K562 (cell line): ENCODE data around the gene SDC3. TPM values are rescaled to one million over a fixed set of nuclear protein-coding genes. Genes with fewer than 3 reads are reported as not detected.

Experiments
- ATAC-seq: fragments of 200-7000 bp; cut with Tn5 transposase; 3 replicates; pipeline ENCODE4 v1.9.1; 2020; ENCODE audit warnings: moderate library complexity
- BruUV-seq: library from RNA; stranded (reverse); fragments of 400-500 nt; replicated peaks from 2 replicates; lab custom pipeline; 2021; lab: Mats Ljungman, UMichigan
- CTCF ChIA-PET: fragments of 300-600 bp; formaldehyde crosslinking; extraction: SDS; loops from one replicate; lab custom pipeline; 2021; ENCODE audit warnings: low intra/inter-chr PET ratio; lab: Yijun Ruan, JAX
- POLR2A ChIA-PET: fragments of 300-600, 350-650 bp; sonication (Branson Sonifier 250); formaldehyde crosslinking; extraction: SDS; loops from one replicate; lab custom pipeline; 2021; ENCODE audit warnings: antibody characterized with exemption, inconsistent platforms; lab: Yijun Ruan, JAX
- DNase-seq, 4 experiments: peaks; one replicate each; pipeline versions ENCODE4 v3.0.0 to v3.0.0-alpha.2; 2011 to 2018; ENCODE audit warnings: low spot score in 3 of 4, mixed read lengths in 3 of 4; ENCODE audit errors: extremely low read depth in 1 of 4
- FAIRE-seq: peaks from 2 replicates; lab custom pipeline; 2011; peaks lifted over from hg19 to GRCh38; lab: Jason Lieb, UNC
- H2AFZ ChIP-seq: 2 replicates; pipeline ENCODE4 v1.6.0; 2011; ENCODE audit warnings: low read depth, low read length, control low read depth, inconsistent platforms
- H3K27ac ChIP-seq: fragments of 200-600 bp; 3 replicates; pipeline ENCODE4 v1.8.0; 2011; ENCODE audit warnings: low read depth, mild to moderate bottlenecking, control low read depth, inconsistent platforms, low read length, moderate library complexity, mixed read lengths; ENCODE audit errors: extremely low read depth
- H3K27me3 ChIP-seq, 2 experiments: fragments of 300-600 bp in 1 of 2; 2 replicates in 1 of 2; 3 replicates in 1 of 2; pipeline versions ENCODE4 v1.6.0 to v1.8.0; 2011; ENCODE audit warnings: inconsistent platforms in 2 of 2, low read length in 2 of 2, mild to moderate bottlenecking in 1 of 2, mixed read lengths in 1 of 2, moderate library complexity in 1 of 2; ENCODE audit not compliant: control insufficient read depth in 2 of 2, insufficient read depth in 2 of 2
- H3K36me3 ChIP-seq: fragments of 300-600 bp; 3 replicates; pipeline ENCODE4 v1.8.0; 2011; ENCODE audit warnings: mild to moderate bottlenecking, low read length, inconsistent platforms; ENCODE audit not compliant: control insufficient read depth, insufficient read depth
- H3K4me1 ChIP-seq, 2 experiments: fragments of 200-600 bp in 1 of 2; replicated peaks in 1 of 2; 2 replicates in 1 of 2; 3 replicates in 1 of 2; pipeline versions ENCODE4 v1.5.1 to v1.8.0; 2011; ENCODE audit warnings: inconsistent platforms in 2 of 2, low read length in 2 of 2, mild to moderate bottlenecking in 1 of 2, mixed read lengths in 1 of 2, moderate library complexity in 1 of 2; ENCODE audit not compliant: control insufficient read depth in 2 of 2, insufficient read depth in 2 of 2
- H3K4me2 ChIP-seq: 2 replicates; pipeline ENCODE4 v1.6.1; 2011; ENCODE audit warnings: low read length, control low read depth, inconsistent platforms, mixed read lengths; ENCODE audit not compliant: insufficient read depth
- H3K4me3 ChIP-seq: fragments of 200-600 bp; sonication (generic), shearing (Covaris generic); 2 replicates; pipeline ENCODE4 v1.5.1; 2016; ENCODE audit warnings: control low read depth, inconsistent platforms
- H3K79me2 ChIP-seq: fragments of 200-600 bp; 3 replicates; pipeline ENCODE4 v1.8.0; 2011; ENCODE audit warnings: low read length, inconsistent platforms; ENCODE audit not compliant: control insufficient read depth, insufficient read depth
- H3K9ac ChIP-seq, 2 experiments: 2 replicates each; pipeline versions ENCODE4 v1.6.0 to v1.6.1; 2011; ENCODE audit warnings: low read depth in 2 of 2, low read length in 2 of 2, control low read depth in 1 of 2, inconsistent platforms in 1 of 2, mild to moderate bottlenecking in 1 of 2, mixed read lengths in 1 of 2; ENCODE audit not compliant: insufficient read depth in 1 of 2
- H3K9me1 ChIP-seq: one replicate; pipeline ENCODE4 v1.6.0; 2011; ENCODE audit warnings: inconsistent platforms, mild to moderate bottlenecking, low read length, moderate library complexity; ENCODE audit not compliant: control insufficient read depth, insufficient read depth
- H3K9me3 ChIP-seq: replicated peaks from 2 replicates; pipeline ENCODE4 v1.5.1; 2011; ENCODE audit warnings: low read depth, low read length, inconsistent platforms; ENCODE audit not compliant: control insufficient read depth, insufficient read depth
- H4K20me1 ChIP-seq: replicated peaks from 2 replicates; pipeline ENCODE4 v1.6.1; 2011; ENCODE audit warnings: low read length, inconsistent platforms, mixed read lengths; ENCODE audit not compliant: control insufficient read depth, insufficient read depth
- BRD9 ChIP-seq: fragments of 450-650 bp; IDR thresholded peaks from 2 replicates; pipeline ENCODE4 v1.6.1; 2018; ENCODE audit warnings: low read depth; ENCODE audit not compliant: partially characterized antibody
- CBX1 ChIP-seq: sonication (generic); IDR thresholded peaks from 2 replicates; pipeline ENCODE4 v1.6.1; 2016; ENCODE audit warnings: antibody characterized with exemption, low read depth, mild to moderate bottlenecking
- CBX3 ChIP-seq, 2 experiments: IDR thresholded peaks; 1 replicate in 1 of 2; 2 replicates in 1 of 2; pipeline ENCODE4 v1.6.1; 2012; ENCODE audit warnings: inconsistent platforms in 2 of 2, low read length in 2 of 2, borderline replicate concordance in 1 of 2, control low read depth in 1 of 2
- CHD4 ChIP-seq: fragments of 200-600 bp; sonication (generic); IDR thresholded peaks from 3 replicates; pipeline ENCODE4 v1.6.1; 2012; ENCODE audit warnings: low read depth, mild to moderate bottlenecking, mixed read lengths, low read length, inconsistent platforms; ENCODE audit not compliant: insufficient read depth, insufficient replicate concordance, poor library complexity, severe bottlenecking
- CTBP1 ChIP-seq: fragments of 450-650 bp; IDR thresholded peaks from 2 replicates; pipeline ENCODE4 v1.6.1; 2016; ENCODE audit warnings: borderline replicate concordance
- FOS ChIP-seq: IDR thresholded peaks from 3 replicates; pipeline ENCODE4 v1.6.1; 2011; ENCODE audit not compliant: insufficient read length; ENCODE audit errors: extremely low read depth
- HCFC1 ChIP-seq: IDR thresholded peaks from 2 replicates; pipeline ENCODE4 v1.6.1; 2012; ENCODE audit warnings: low read depth, low read length, improper control_type of control experiment
- HMGXB4 ChIP-seq: sonication (generic); formaldehyde crosslinking; IDR thresholded peaks from 2 replicates; pipeline ENCODE4 v1.8.1; 2023; ENCODE audit warnings: mild to moderate bottlenecking, missing genetic modification reagents
- LARP7 ChIP-seq: fragments of 450-650 bp; IDR thresholded peaks from 2 replicates; pipeline ENCODE4 v1.6.1; 2016
- MTA3 ChIP-seq: fragments of 450-650 bp; formaldehyde crosslinking; IDR thresholded peaks from 2 replicates; pipeline ENCODE4 v1.6.1; 2017; ENCODE audit warnings: mild to moderate bottlenecking, borderline replicate concordance
- RBFOX2 ChIP-seq: fragments of 200-400 bp; formaldehyde crosslinking; IDR thresholded peaks from 2 replicates; pipeline ENCODE4 v1.6.1; 2017; ENCODE audit warnings: low read depth, mild to moderate bottlenecking, low read length, moderate library complexity
- RBM15 ChIP-seq: fragments of 200-400 bp; formaldehyde crosslinking; IDR thresholded peaks from 2 replicates; pipeline ENCODE4 v1.6.1; 2018; ENCODE audit warnings: mild to moderate bottlenecking, low read length, moderate library complexity; ENCODE audit not compliant: insufficient read depth
- SNIP1 ChIP-seq: fragments of 450-650 bp; IDR thresholded peaks from 2 replicates; pipeline ENCODE4 v1.7.1; 2017; ENCODE audit warnings: low read depth, mild to moderate bottlenecking
- TFAM ChIP-seq: fragments of 250-450 bp; sonication (Bioruptor Pico); conservative IDR thresholded peaks from 2 replicates; pipeline ENCODE4 v1.5.0; 2021; ENCODE audit warnings: mild to moderate bottlenecking, moderate library complexity
- TFE3 ChIP-seq: fragments of 450-650 bp; formaldehyde crosslinking; IDR thresholded peaks from 2 replicates; pipeline ENCODE4 v1.4.0; 2020; ENCODE audit warnings: mild to moderate bottlenecking, mixed read lengths
- TOE1 ChIP-seq, 2 experiments: fragments of 450-650 bp in 1 of 2; sonication (generic) in 1 of 2; formaldehyde crosslinking in 1 of 2; IDR thresholded peaks; 2 replicates each; pipeline versions ENCODE4 v1.7.1 to v1.8.0; 2016 to 2022; ENCODE audit warnings: borderline replicate concordance in 2 of 2, mild to moderate bottlenecking in 2 of 2, antibody characterized with exemption in 1 of 2, inconsistent platforms in 1 of 2, low read depth in 1 of 2, missing genetic modification reagents in 1 of 2, moderate library complexity in 1 of 2
- ZNF586 ChIP-seq: fragments of 450-650 bp; formaldehyde crosslinking; conservative IDR thresholded peaks from 2 replicates; pipeline ENCODE4 v1.4.0; 2020; ENCODE audit warnings: mild to moderate bottlenecking, moderate library complexity
- ZNF655 ChIP-seq: fragments of 250-450 bp; sonication (Bioruptor Pico); IDR thresholded peaks from 2 replicates; pipeline ENCODE4 v1.5.0; 2021
- WGBS: fragments of 100-300 bp; shearing (Covaris generic); methylation state at CpG from one replicate; pipeline ENCODE4 v1.1.6; 2016; ENCODE audit warnings: low coverage, mixed read lengths; ENCODE audit not compliant: insufficient coverage; ENCODE audit errors: missing lambda C conversion rate; 5-methylcytosine and 5-hydroxymethylcytosine counted together
- in situ Hi-C: fragments of 300-500 bp; cut with MboI; formaldehyde crosslinking; loops from 4 replicates; pipeline ENCODE4 v1.15.0; 2018; ENCODE audit warnings: inconsistent platforms, mixed read lengths
- intact Hi-C: fragments of 100-400 bp; cut with micrococcal nuclease; formaldehyde crosslinking; loops from 2 replicates; pipeline ENCODE4 v1.14.2; 2022
- polyA plus RNA-seq, 8 experiments: library from polyadenylated mRNA; depleted of rRNA in 4 of 8; stranded (reverse) in 5 of 8; unstranded in 3 of 8; fragments of >200 nt; fragmentation: Nextera tagmentation in 2 of 8; fragmentation: Illumina TruSeq in 1 of 8; extraction: Ambion mirVana in 2 of 8; extraction: Trizol in 1 of 8; gene quantifications; 2 replicates each; pipeline versions ENCODE4 v1.2.1 to v1.2.3, GENCODE V29; 2011 to 2014; ENCODE audit warnings: inconsistent platforms in 1 of 8, missing spikeins in 1 of 8
- total RNA-seq, 7 experiments: library from RNA; depleted of rRNA in 6 of 7; stranded (reverse); fragments of >200 nt in 6 of 7; fragmentation: Illumina TruSeq in 2 of 7; extraction: Trizol in 2 of 7; gene quantifications; 2 replicates each; pipeline versions ENCODE4 v1.2.1 to v1.2.3, GENCODE V29; 2011 to 2021; ENCODE audit warnings: low replicate concordance in 1 of 7

The SDC3 gene
- total and polyA plus RNA-seq, 9 of the 15 experiments (the other 6 are each of a cell fraction or from before 2014, with no cell fraction given) = 0.38 to 44.1 (median 12.1) TPM

- no peak overlapping the region for H2AFZ ChIP-seq
- no peak for DNase-seq
- no peak for ATAC-seq
- no peak overlapping the region for H3K27ac ChIP-seq
- H3K9me1 ChIP-seq = no peaks in the 10 kb centered on the region
- TF ChIP-seq TFAM (CRISPR knock-in tag) (no peak), CHD4 (no peak), RBM15 (no peak), CBX3 (IDR thresholded peaks at IDR 0.05; ENCODE audit: borderline replicate concordance in 1 of 2, low read length in 2 of 2) (no peak), ZNF586 (CRISPR knock-in tag) (no peak), RBFOX2 (no peak), TOE1 (IDR thresholded peaks at IDR 0.05; ENCODE audit: borderline replicate concordance) (no peak), TOE1 (CRISPR knock-in tag; IDR thresholded peaks at IDR 0.05; ENCODE audit: borderline replicate concordance, low read depth) (no peak), HMGXB4 (CRISPR knock-in tag) (no peak), CTBP1 (no peak), ZNF655 (CRISPR knock-in tag) (no peak), SNIP1 (no peak), HCFC1 (no peak), CBX1 (no peak), BRD9 (no peak), MTA3 (no peak), TFE3 (CRISPR knock-in tag) (no peak), FOS (no peak), LARP7 (no peak)
- peaks cover 0 to 7% of the 10 kb centered on the region in 2 experiments; a peak in 1 of 5 replicates for H3K27me3 ChIP-seq
- no peaks in the 10 kb centered on the region for H3K36me3 ChIP-seq
- ChIA-PET CTCF (no interaction called here), POLR2A (interaction anchor here (1.0 kb wide), 1 partner anchor 26 kb away, joined by 6 read pairs; no protein-coding TSS in a partner anchor)
- no peaks in the 10 kb centered on the region for H3K9me3 ChIP-seq
- H3K4me1 ChIP-seq = peaks cover 9 to 18% of the 10 kb centered on the region in 2 experiments; a peak in 4 of 5 replicates
- no peaks in the 10 kb centered on the region for H3K79me2 ChIP-seq
- 25% methylated on average over 1 of the region's 1 CpG for WGBS
- no TSS peak for BruUV-seq
- no peaks in the 10 kb centered on the region; the same call in 1 of the 2 replicates for H4K20me1 ChIP-seq
- H3K4me3 ChIP-seq = no peak overlapping the region
- FAIRE-seq = no peak
- H3K9ac ChIP-seq = no peak overlapping the region; a peak in 1 of 4 replicates
- no peak overlapping the region for H3K4me2 ChIP-seq
- intact Hi-C loops = no loop called here
- in situ Hi-C loops = no loop called here
These were observed 86.6 kb downstream of the SDC3 start for GRCh38 chr1:30822006-30822405.
